Measurements from ENCODE around the gene IRGC. TPM values are rescaled to one million over a fixed set of nuclear protein-coding genes. Genes with fewer than 3 reads are reported as not detected.
A peak's percentile ranks its signal among the peaks of the same experiment; 100 is the strongest.
"Not testable (repeated sequence)": the region's sequence is repeated elsewhere in the genome, so short reads cannot be mapped to it uniquely, and the experiment has no call there.

IRGC gene
- total RNA-seq, 1 donor from 2014 or later, result not detected

DNA sequence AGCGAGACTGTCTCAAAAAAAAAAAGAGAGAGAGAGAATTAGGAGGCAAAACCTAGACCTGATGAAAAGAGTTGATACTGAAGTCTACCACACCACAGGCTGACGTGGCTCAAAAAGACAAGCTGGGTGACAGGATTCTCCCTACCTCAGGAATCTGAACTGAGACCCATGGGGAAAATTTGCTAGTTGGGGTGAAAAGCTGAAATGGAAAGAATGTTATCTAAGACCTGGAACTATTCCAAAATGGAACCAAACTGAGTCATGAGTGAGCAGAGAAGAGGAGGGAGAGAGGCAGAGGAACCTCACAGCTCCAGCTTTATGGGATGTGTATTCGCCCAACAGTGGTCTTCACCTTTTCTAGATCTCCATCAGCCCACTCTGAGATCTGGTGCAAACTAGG, 27.2 kb downstream of the IRGC start:
- no peak for DNase-seq (ENCODE audit: missing footprints)
- ATAC-seq, result no peak
- intact Hi-C loops (cut with DNase I), result no loop called here

DNA sequence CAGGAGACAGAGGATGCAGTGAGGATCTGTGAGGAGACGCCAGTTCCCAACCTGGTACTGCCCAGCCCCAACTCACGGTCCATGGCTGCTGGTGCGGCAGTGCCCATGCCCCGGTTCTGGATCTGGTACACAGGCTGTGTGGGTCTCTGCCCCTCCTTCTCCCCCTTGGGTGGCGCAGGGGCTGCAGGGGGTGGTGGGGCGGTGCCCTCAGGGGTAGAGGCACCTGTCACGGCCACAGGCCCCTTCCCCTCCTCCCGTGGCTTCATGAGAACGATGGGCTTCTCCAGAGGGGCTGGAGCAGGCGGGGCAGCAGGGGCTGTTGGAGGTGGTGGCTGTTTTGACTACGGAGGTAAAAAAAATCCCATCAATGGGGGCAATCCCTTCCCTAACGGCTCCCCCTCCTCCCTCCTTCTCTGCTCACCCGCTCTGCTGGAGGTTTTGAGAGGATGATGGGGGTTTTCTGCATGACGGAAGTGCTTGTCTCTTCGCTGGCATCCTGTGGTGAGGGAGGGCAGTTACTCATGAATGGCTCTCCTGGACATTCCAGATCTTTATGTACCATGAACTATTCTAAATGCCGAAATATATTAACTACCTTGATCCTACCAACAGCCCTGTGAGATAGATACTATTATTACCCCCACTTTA, 31.8 kb downstream of the IRGC start:
- ATAC-seq (no peak), DNase-seq (ENCODE audit: missing footprints) (no peak)
- intact Hi-C loops (cut with DNase I), result no loop called here

DNA sequence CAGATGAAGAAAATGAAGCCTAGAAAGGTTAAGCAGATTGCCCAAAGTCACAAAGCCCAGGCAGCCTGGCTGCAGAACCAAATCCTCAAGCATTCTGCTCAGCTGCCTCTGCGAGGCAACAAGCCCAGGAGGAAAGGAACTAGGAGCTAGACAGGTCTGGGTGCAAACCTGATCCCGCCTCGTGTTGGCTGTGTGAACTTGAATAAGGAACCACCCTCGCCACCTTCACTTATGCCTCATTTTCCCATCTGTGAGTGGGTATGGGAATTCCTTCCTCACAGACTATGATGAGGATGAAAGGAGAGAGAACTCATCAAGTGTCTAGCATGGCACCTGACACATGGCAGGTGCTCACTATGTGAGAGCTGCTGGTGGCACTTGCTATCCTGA, 32.3 kb downstream of the IRGC start:
- intact Hi-C loops (cut with DNase I), result no loop called here
- no peak for DNase-seq (ENCODE audit: missing footprints)
- no peak for ATAC-seq

DNA sequence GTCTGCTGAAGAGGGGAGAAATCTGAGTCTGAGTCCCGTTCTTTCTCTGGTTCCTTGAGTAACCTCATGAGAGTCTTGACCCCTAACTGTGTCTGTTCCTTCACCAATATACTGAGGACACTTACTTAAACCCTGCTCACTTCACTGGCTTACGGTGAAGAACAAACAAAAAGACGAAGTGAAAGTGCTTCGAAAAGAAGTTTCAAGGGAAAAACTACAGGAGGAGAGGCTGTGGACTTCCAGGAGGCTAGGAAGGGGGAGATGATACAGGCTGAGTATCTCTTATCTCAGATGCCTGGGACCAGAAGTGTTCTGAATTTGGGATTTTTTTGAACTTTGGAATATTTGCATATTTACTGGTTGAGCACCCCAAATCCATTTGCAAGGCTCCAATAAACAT, 32.8 kb downstream of the IRGC start:
- intact Hi-C loops (cut with DNase I), result no loop called here
- ATAC-seq, result no peak
- DNase-seq (ENCODE audit: missing footprints), result no peak

DNA sequence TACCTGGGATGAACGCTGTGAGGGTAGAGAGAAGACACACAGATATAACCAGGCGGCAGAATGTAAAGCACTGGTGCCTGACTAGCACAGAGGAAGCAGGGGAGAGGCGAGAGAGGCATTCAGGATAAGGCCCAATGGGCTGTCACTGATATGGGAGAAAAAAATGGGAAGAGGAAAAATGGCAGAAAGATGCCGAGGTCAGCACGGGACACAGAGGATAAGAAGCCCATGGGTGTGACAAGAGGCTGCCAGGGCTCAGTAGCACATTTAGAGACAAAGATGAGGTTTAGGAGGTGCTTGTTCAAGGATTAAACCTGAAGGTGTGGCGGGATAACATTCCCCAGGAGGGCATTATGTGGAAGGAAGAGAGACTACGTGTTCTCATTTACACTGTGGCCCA, 33.3 kb downstream of the IRGC start:
- ATAC-seq (no peak), DNase-seq (ENCODE audit: missing footprints) (no peak)
- intact Hi-C loops (cut with DNase I), result no loop called here

DNA sequence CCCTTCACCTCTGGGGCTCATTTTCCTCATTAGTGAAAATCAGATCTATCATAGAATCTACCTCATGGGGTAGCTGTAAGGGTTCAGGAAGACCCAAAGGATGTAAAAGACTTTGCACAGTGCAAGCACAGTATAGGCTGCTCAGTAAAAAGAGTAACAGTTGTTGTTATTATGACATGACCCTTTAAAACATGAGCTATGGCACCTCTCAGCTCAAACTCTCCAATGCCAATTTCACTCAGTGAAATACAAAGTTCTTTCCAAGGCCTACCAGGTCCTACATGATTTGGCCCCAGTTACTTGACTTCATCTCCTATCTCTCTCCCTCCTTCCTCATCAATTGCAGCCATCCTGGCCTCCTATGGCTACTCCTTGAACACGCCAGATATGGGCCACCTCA, 34.0 kb downstream of the IRGC start:
- intact Hi-C loops (cut with DNase I), result loop anchor here (10.0 kb wide), 1 partner anchor 185 kb away; the partner anchor contains the start of gene ZNF45
- DNase-seq (ENCODE audit: missing footprints) (no peak), ATAC-seq (no peak)

DNA sequence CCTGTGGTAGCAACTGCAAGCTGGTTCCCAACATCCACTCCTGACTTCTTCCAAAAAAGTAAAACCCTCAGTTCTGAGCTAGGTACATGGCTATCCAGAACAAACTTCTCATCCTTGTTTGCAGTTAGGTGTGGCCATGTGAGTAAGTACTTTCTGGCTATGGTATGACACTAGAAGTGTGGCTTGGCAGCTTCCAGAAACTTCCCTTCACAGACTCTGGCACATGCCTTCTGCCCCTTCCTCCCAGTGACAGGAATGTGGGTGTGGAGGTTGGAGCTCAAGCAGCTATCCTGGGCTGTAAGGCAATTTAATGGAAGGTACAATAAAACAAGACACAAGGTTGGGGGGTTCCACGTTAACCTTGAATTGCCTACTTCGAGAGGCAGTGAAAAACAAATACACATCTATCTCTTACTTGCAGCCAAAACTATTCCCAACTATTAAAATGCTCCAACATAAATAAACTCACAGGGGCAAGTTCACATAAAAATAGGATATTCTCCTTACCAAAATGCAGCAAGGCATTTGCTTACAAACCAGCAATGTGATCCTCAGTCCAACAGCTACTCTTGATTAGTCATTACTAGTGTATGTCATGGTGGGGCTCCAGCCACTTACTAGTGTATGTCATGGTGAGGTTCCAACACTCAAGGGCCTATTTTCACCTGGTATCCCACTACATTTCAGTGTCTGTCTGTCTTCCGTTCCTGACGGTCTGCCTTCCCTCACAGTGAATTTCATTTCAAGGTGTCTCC, 35.8 kb downstream of the IRGC start:
- ATAC-seq (no peak), DNase-seq (ENCODE audit: missing footprints) (no peak)
- intact Hi-C loops (cut with DNase I), result loop anchor here (10.0 kb wide), 1 partner anchor 183 kb away; the partner anchor contains the start of gene ZNF45

DNA sequence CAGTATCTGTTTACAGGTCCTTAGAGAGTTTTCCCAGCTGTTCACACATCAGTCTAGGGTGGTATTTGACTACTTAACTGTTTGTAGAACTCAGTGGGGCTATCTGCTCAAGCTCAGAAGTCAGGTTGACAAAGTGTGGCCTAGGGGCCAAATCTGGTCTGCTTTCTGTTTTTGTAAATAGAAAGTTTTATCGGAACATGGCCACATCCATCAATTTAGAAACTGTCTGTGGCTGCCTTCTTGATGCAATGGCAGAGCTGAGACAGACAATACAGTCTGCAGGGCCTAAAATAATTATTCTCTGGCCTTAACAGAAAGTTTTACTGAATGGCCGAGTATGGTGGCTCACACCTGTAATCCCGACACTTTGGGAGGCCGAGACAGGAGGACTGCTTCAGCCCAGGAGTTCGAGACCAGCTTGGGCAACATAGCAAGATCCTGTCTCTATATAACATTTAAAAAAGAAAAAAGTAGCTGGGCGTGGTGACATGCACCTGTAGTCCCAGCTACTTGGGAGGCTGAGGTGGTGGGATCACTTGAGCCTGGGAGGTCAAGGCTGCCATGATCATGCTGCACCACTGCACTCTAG, 36.5 kb downstream of the IRGC start:
- DNase-seq (ENCODE audit: missing footprints), result no peak
- intact Hi-C loops (cut with DNase I), result loop anchor here (10.0 kb wide), 1 partner anchor 182 kb away; the partner anchor contains the start of gene ZNF45
- no peak for ATAC-seq

DNA sequence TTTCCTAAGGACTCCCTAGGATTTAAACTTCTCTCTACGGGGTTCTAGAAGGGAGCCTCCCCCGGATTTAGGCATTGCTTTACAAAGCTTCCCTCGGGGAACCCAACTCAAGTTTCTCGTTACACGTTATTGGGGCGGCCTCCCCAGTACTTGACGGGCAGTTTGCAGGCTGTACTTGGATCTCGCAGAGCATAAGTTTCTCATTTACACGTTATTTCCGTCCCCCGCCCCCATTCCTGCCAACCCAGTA, 38.3 kb downstream of the IRGC start:
- ATAC-seq, result no peak
- DNase-seq (ENCODE audit: missing footprints), result no peak
- intact Hi-C loops (cut with DNase I), result loop anchor here (2.0 to 10.0 kb wide), 2 partner anchors 85 to 181 kb away; partner anchors contain the start of gene ZNF45

DNA sequence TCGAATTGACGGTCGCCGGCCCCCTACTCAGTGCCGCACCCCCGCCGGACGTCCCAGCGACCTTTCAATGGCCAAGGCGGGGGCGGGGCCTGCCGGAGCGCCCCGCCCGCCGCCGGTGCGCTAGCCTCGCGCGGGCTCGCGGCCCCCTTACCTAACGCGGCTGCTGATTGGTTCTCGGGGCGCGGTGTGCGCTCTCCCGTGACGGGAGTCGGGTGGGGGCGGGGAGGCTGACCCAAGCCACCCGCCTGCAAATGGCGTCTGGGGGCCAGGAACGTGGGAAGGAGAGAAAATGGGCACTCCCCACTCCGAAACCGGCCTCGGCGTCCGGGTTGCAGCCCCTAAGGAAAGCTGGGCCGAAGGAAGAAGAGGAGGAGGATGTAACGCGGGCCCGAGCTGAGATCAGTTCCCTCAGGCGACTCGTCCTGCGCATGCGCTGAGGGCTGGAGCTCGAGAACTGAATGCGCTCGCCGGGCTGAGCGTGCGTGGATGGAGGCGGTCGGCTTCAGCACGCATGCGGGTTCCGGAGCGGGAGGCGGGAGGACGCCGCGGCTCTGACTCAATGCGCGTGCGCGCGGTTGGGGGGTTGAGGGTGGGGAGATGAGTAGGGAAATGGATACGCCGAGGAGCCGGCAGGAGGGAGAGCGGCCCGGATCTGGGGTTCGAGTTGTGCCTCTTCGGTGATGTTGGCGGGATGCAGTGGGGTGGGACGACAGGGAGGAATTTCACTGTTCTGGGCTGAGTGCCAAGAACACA, 38.8 kb downstream of the IRGC start, which contains the start of gene SMG9:
Gene SMG9 (minus strand): TSS at position 460 of the 753 bp plus-strand sequence. CDS start 4,221 bp downstream, outside the sequence.
- DNase-seq (ENCODE audit: missing footprints), result peak; percentile 99
- peak; percentile 96 for ATAC-seq
- intact Hi-C loops (cut with DNase I), result loop anchor here (2.0 to 10.0 kb wide), 2 partner anchors 86 to 180 kb away; partner anchors contain the start of gene ZNF45

DNA sequence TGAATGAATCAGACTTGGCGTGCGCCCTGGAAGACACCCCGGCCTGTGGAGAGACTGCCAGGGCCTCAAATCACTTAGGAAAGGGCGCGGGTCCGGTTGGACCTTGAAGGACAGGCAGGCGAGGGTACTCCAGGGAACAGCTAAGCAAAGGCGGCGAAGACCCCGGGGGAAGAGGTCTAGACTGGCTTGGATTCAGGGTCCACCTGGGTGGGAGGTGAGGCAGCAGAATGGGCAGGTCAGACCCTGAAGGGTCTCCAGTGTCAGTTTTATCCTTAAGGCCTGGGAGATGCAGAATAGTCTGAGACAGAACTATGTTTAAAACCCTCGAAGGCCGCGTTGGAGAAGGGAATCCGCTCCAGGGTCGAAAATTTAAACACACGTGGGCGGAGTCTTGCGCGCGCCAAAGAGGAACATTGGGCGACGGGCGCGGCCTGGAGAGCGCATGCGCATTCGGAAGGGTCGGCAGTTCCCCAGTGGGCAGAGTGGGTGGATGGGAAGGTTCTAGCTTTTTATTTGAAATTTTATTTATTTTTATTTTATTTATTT, 39.5 kb downstream of the IRGC start:
- intact Hi-C loops (cut with DNase I), result loop anchor here (2.0 to 10.0 kb wide), 2 partner anchors 87 to 179 kb away; partner anchors contain the start of gene ZNF45
- ATAC-seq (peak; percentile 74), DNase-seq (ENCODE audit: missing footprints) (peak; percentile 90)

DNA sequence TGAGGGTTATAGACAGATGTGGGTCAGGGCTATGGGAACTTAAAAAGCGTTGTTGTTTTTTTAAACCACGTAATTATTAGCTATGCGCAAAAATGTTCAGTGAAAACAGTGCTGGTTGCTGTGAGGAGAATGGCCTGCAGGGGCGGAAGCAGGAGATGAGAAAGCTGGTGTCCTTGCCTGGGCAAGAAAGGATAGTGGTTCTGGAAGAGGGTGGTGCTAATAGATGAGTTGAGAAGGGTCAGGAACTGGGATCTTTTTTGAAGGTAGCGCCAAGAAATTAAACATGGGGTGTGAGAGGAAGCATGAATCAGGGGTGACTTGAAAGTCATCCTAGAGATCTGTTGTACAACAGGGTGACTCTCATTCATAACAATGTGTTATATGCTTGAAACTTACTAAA, 43.6 kb downstream of the IRGC start:
- intact Hi-C loops (cut with DNase I), result loop anchor here (10.0 kb wide), 1 partner anchor 175 kb away; the partner anchor contains the start of gene ZNF45
- ATAC-seq, result no peak
- DNase-seq (ENCODE audit: missing footprints), result no peak

DNA sequence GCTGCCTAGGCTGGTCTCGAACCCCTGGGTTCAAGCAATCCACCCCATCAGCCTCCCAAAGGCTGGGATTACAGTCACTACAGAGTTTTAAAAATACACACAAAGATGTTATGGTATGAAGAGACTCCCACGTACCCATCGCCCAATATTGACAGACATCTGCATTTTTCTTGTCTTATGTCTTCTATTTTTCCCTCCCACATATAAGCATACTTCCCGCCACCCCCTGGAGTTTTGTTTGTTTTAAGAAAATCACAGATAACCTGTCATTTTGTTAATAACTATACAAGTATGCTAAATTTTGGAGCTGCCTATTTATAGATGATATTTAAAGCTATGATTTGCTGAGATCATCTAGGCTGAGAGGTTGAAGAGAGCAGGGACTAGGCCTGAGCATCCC, 45.1 kb downstream of the IRGC start:
- intact Hi-C loops (cut with DNase I), result no loop called here
- ATAC-seq (no peak), DNase-seq (ENCODE audit: missing footprints) (no peak)

DNA sequence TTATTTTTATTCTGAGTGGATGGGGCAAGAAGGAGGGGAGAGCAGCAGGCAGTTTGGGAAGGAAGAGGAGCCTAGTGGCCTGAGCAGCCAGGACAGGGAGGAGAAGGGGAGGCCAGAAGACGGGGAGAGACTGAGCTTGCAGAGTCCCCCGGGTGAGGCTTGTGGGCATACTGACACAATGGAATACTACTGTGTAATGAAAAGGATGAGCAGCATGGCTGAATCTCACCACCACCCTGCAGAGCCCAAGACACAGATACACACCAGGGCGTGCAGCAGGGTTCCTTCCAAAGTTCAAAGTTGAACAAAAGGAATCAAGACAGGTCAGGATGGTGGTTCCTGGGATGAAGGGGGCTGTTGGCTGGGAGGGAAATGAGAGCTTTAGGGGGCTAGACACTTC, 46.9 kb downstream of the IRGC start:
- DNase-seq (ENCODE audit: missing footprints) (no peak), ATAC-seq (no peak)
- intact Hi-C loops (cut with DNase I), result no loop called here

DNA sequence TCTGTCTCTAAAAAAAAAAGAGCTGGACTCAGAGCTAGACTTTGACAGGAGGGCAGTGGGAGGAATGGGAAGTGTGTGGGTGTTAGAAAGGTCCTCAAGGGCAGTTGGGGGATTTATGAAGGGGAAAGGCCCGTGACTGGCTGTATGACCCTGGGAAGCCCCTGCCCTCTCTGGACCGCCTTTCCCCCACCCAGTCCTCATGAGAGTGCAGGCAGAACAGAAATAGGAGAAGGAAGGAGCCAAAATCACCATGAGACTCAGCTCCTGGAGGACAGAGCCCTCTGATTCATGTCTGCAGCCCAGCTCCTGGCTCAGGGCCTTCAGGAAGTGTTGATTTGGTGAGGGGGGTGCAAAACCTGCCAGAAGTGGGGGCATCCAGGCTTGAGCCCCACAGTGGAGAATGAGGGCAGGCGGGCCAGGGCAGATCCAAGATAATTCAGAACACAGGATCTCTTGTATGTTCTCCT, 47.6 kb downstream of the IRGC start:
- intact Hi-C loops (cut with DNase I), result no loop called here
- ATAC-seq (no peak), DNase-seq (ENCODE audit: missing footprints) (no peak)

DNA sequence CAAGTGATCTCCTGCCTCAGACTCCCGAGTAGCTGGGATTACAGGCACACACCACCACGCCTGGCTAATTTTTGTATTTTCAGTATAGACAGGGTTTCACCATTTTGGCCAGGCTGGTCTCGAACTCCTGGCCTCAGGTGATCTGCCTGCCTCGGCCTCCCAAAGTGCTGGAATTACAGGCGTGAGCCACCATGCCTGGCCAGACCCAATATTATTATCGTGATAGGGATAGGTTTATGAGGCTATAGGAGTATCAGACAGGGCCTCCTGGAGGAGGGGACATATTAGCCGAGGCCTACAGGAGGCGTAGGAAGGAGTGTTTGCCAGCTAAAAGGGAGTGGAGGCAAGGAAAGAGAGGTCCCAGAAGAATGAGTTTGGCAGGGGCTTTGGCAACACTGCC, 48.8 kb downstream of the IRGC start:
- ATAC-seq, result peak; percentile 21
- intact Hi-C loops (cut with DNase I); DNase-seq (ENCODE audit: missing footprints): not testable (repeated sequence)

DNA sequence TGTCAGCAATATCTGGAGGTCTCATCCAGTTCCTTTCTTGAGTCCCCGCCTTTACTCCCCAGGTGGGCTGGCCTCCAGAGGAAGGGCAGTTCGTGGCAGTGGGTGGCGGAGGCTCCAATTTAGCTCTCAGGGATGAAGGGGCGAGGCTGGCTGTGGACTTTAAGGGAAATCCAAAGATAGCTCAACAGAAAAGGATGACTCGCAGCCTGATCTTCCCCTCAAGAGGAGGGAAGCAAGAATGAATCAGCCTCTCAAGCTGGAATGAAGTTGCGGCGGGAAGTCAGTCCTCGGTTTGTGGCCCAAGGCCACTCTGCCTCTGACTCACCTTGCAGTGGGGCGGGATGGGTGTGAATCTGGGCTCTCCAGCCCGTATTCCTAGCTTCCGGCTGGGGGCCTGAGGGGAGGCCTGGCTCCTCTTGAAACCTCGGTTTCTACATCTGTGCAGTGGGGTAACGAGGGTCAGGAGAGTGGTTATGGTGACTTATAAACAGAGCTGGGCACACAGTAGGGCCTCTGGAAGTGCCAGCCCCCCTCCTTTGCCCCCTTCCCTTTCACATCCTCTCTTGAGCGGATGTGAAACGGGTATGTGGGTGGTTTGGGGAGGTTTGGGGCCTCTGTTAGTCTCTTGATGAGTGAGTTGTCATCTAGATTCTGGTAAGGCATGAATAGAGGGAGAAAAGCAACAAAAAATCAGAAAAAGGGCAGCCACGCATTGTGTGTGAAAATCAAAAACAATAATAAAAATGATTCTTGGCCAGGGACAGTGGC, 49.4 kb downstream of the IRGC start:
- intact Hi-C loops (cut with DNase I), result no loop called here
- ATAC-seq (peak; percentile 51), DNase-seq (ENCODE audit: missing footprints) (no peak)

DNA sequence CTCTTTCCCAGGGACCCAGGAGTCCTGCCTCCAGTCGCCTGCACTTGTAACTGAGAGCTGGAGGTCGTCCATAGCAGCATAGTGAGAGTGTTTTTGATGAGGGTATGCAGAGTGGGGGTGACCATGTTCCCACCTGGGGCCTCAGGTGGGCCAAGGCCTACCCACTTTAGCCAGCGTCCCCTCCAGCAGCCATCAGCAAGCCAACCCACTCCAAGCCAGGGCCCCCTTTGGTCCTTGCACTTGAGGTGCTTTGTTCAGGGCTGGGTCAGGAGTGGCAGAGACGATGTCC, 50.8 kb downstream of the IRGC start:
- intact Hi-C loops (cut with DNase I), result no loop called here
- DNase-seq (ENCODE audit: missing footprints) (no peak), ATAC-seq (no peak)

All from Right ventricle myocardium inferior (tissue), 1 donor.